AG04450 (cell line): ENCODE data around the gene EPHA6. TPM values are rescaled to one million over a fixed set of nuclear protein-coding genes. Genes with fewer than 3 reads are reported as not detected.
"Not testable (repeated sequence)": the region's sequence is repeated elsewhere in the genome, so short reads cannot be mapped to it uniquely, and the experiment has no call there.

Source experiments
- CTCF ChIA-PET: fragments of 300-600, 350-600 bp; formaldehyde crosslinking; extraction: SDS; loops from one replicate; lab custom pipeline; 2022; ENCODE audit warnings: antibody characterized with exemption, inconsistent platforms; lab: Charles Lee
- POLR2A ChIA-PET: fragments of 350-600 bp; formaldehyde crosslinking; extraction: SDS; loops from one replicate; lab custom pipeline; 2021; ENCODE audit warnings: antibody characterized with exemption, inconsistent platforms; lab: Yijun Ruan, JAX
- DNase-seq: peaks from one replicate; pipeline ENCODE4 v3.0.0-alpha.2; 2011; ENCODE audit warnings: low read depth, low spot score
- H3K27ac ChIP-seq: one replicate; pipeline ENCODE4 v1.5.1; 2012; ENCODE audit warnings: low read depth, low read length, control low read depth
- H3K27me3 ChIP-seq: one replicate; pipeline ENCODE4 v1.6.0; 2012; ENCODE audit warnings: low read length; ENCODE audit not compliant: control insufficient read depth, insufficient read depth
- H3K4me3 ChIP-seq: 2 replicates; pipeline ENCODE4 v1.5.1; 2011; ENCODE audit warnings: mild to moderate bottlenecking, low read depth, low read length, control low read depth
- H3K9me3 ChIP-seq: 2 replicates; pipeline ENCODE4 v1.5.1; 2012; ENCODE audit warnings: low read length; ENCODE audit not compliant: control insufficient read depth, insufficient read depth
- polyA plus RNA-seq: library from polyadenylated mRNA; depleted of rRNA; stranded (reverse); fragments of >200 nt; gene quantifications from 2 replicates; pipeline ENCODE4 v1.2.3, GENCODE V29; 2011
- TF ChIP-seq, protein P1 (sequence below): IDR thresholded peaks from 2 replicates; pipeline ENCODE4 v1.5.1; 2011; ENCODE audit warnings: low read depth, low read length, control low read depth, inconsistent platforms

EPHA6 gene
- polyA plus RNA-seq, 1 experiment: not detected

DNA sequence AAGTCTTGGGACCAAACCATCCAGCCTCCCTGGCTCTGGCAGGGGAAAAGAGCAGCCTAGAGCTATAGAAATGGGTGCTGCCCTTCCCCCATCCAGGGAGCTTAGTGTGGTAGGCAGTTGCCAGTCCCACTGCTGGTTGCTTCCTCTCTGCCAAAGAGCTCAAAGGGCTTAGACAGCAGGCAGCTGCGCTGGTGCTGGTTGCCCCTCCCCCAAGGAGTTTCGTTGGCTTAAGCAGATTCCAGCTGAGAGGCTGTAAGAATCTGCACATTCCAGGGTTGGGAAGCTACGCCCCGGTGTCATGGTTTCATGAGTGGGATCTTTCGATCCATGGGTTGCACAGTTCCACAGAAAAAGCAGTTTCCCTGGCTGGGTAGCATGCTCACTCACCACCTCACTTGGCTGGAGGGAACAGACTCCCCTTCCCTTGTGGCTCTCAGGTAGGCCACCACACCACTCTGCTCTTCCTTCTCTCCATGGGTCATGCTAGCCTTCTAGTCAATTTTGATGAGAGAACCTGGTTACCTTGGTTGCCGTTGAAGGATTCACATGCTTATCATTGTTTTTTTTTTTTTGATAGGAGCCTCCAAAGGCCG, 195.1 kb downstream of the EPHA6 start:
- no peak overlapping the region for H3K4me3 ChIP-seq
- ChIA-PET POLR2A (no interaction called here), CTCF (no interaction called here)
- H3K27me3 ChIP-seq: no peaks in the 10 kb centered on the region
- H3K9me3 ChIP-seq: peaks cover 12% of the 10 kb centered on the region
- no peak overlapping the region for H3K27ac ChIP-seq
- TF ChIP-seq, protein P1, sequence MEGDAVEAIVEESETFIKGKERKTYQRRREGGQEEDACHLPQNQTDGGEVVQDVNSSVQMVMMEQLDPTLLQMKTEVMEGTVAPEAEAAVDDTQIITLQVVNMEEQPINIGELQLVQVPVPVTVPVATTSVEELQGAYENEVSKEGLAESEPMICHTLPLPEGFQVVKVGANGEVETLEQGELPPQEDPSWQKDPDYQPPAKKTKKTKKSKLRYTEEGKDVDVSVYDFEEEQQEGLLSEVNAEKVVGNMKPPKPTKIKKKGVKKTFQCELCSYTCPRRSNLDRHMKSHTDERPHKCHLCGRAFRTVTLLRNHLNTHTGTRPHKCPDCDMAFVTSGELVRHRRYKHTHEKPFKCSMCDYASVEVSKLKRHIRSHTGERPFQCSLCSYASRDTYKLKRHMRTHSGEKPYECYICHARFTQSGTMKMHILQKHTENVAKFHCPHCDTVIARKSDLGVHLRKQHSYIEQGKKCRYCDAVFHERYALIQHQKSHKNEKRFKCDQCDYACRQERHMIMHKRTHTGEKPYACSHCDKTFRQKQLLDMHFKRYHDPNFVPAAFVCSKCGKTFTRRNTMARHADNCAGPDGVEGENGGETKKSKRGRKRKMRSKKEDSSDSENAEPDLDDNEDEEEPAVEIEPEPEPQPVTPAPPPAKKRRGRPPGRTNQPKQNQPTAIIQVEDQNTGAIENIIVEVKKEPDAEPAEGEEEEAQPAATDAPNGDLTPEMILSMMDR: no peak
- DNase-seq: no peak

- H3K27me3 ChIP-seq: no peaks in the 10 kb centered on the region
- DNase-seq: no peak
- H3K4me3 ChIP-seq: no peak overlapping the region
- H3K27ac ChIP-seq: no peak overlapping the region
- ChIA-PET POLR2A (no interaction called here), CTCF (no interaction called here)
- peaks cover 12% of the 10 kb centered on the region for H3K9me3 ChIP-seq
- TF ChIP-seq, protein P1: no peak
Observed at GRCh38 chr3:97010881-97011657, 196.7 kb downstream of the EPHA6 start.

DNA sequence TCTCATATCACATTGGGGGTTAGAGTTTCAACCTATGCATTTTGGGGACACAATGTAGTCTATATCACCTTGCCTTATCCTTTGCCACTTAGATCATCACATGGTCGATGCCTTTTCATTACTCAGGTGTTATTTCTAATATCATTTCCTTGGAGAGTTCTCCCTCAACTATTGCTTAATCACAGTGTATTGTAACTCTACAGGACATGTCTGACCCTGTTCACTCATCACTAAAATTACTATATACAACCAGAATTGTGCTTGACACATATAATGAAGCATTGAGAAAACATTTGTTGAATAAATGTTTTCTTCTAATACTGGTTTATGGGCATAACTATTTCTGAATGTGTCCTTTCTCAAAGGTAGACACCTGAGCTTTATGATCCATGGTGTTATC, 207.4 kb downstream of the EPHA6 start:
- CTCF ChIA-PET: no interaction called here
- Histone ChIP-seq H3K27me3 (no peaks in the 10 kb centered on the region), H3K4me3 (no peak overlapping the region), H3K27ac (no peak overlapping the region), H3K9me3 (peaks cover 9% of the 10 kb centered on the region)
- POLR2A ChIA-PET: no interaction called here
- TF ChIP-seq, protein P1: no peak
- no peak for DNase-seq

DNA sequence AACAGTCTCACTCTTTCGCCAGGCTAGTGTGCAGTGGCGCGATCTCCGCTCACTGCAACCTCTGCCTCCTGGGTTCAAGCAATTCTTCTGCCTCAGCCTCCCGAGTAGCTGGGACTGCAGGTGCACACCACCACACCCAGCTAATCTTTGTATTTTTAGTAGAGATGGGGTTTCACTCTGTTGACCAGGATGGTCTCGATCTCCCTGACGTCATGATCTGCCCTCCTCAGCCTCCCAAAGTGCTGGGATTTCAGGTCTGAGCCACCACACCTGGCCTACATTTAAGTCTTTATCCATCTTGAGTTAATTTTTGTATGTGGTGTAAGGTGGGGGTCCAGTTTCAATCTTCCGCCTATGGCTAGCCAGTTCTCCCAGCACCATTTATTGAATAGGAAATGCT, 211.2 kb downstream of the EPHA6 start:
- POLR2A ChIA-PET, H3K27ac ChIP-seq, DNase-seq, H3K27me3 ChIP-seq, H3K9me3 ChIP-seq, H3K4me3 ChIP-seq, CTCF ChIA-PET: not testable (repeated sequence)

GRCh38 chr3:97029972-97030371, 215.6 kb downstream of the EPHA6 start:
- H3K4me3 ChIP-seq: no peak overlapping the region
- POLR2A ChIA-PET: no interaction called here
- TF ChIP-seq, protein P1: no peak
- DNase-seq: no peak
- H3K9me3 ChIP-seq: no peaks in the 10 kb centered on the region
- no peak overlapping the region for H3K27ac ChIP-seq
- no peaks in the 10 kb centered on the region for H3K27me3 ChIP-seq
- CTCF ChIA-PET: no interaction called here
